HTR-8/SVneo (cell line): ENCODE data around the gene ZNF638.

Source experiments
- DNase-seq: peaks from one replicate; pipeline ENCODE4 v3.0.0; 2011; ENCODE audit warnings: low spot score, mixed read lengths; ENCODE audit not compliant: insufficient read length
- FAIRE-seq: peaks from 2 replicates; lab custom pipeline; 2011; peaks lifted over from hg19 to GRCh38; lab: Jason Lieb, UNC

The ZNF638 gene

GRCh38 chr2:71484354-71484753 lies 152.8 kb downstream of the ZNF638 start:
- FAIRE-seq: no peak
- no peak for DNase-seq
